GM13976 (cell line): Measurements from ENCODE around the gene PHLDB2.

Source experiments
- DNase-seq: peaks from one replicate; pipeline ENCODE4 v3.0.0; 2012; ENCODE audit warnings: low spot score
- in situ Hi-C: fragments of 300-500 bp; cut with MboI; formaldehyde crosslinking; loops from one replicate; pipeline ENCODE4 v1.12.0; 2022; ENCODE audit warnings: low sequenced_read_pairs, mixed read lengths, inconsistent platforms; ENCODE audit not compliant: unreplicated experiment
- TF ChIP-seq, protein P1 (sequence below): IDR thresholded peaks from 2 replicates; pipeline ENCODE4 v1.5.1; 2012; ENCODE audit warnings: borderline replicate concordance, mild to moderate bottlenecking; ENCODE audit not compliant: insufficient read depth; ENCODE audit errors: extremely low read depth, missing control alignments, control extremely low read depth

The PHLDB2 gene

DNA sequence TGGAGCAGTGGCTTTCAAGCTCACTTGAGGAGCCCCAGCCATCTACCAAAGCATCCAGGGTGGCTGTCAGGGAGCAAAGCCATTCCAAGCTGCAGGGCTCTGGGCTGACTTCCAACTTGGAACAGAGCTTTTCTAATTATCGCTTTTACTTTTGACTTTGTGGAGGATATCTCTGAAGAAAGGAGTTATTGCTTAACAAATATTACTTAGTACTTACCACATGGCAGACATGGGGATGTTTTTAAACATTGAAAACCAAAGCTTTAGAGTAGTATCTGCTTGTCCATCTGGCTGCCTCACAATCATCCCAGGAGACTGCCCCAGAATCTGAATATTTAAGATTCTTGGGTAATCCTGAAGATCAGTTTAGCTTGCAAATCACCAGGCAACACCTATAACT, 148.6 kb downstream of the PHLDB2 start:
- TF ChIP-seq, protein P1, sequence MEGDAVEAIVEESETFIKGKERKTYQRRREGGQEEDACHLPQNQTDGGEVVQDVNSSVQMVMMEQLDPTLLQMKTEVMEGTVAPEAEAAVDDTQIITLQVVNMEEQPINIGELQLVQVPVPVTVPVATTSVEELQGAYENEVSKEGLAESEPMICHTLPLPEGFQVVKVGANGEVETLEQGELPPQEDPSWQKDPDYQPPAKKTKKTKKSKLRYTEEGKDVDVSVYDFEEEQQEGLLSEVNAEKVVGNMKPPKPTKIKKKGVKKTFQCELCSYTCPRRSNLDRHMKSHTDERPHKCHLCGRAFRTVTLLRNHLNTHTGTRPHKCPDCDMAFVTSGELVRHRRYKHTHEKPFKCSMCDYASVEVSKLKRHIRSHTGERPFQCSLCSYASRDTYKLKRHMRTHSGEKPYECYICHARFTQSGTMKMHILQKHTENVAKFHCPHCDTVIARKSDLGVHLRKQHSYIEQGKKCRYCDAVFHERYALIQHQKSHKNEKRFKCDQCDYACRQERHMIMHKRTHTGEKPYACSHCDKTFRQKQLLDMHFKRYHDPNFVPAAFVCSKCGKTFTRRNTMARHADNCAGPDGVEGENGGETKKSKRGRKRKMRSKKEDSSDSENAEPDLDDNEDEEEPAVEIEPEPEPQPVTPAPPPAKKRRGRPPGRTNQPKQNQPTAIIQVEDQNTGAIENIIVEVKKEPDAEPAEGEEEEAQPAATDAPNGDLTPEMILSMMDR, result no peak
- in situ Hi-C loops, result no loop called here
- DNase-seq, result no peak

GRCh38 chr3:112009670-112010069, 150.6 kb downstream of the PHLDB2 start:
- TF ChIP-seq, protein P1, result no peak
- in situ Hi-C loops, result no loop called here
- no peak for DNase-seq

DNA sequence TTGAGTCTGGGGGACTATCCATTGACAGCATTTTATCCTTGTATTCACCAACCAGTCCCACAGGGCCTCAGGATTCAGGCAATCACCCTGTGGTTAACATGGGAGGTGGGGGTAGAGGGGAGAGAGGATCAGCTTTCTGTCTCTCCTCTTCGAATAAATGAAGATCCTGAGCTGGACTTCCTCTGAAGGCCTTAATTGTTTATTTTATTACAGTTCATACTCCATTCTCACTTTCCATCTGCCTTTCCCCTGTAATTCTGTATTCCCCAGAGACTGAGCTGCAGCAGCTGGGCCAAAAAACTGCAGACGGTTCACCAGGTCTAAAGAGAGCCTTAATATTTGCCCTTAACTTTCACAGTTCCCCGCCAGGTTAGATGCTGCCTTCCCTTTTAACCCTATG, 151.6 kb downstream of the PHLDB2 start:
- in situ Hi-C loops, result no loop called here
- TF ChIP-seq, protein P1, result no peak
- no peak for DNase-seq

DNA sequence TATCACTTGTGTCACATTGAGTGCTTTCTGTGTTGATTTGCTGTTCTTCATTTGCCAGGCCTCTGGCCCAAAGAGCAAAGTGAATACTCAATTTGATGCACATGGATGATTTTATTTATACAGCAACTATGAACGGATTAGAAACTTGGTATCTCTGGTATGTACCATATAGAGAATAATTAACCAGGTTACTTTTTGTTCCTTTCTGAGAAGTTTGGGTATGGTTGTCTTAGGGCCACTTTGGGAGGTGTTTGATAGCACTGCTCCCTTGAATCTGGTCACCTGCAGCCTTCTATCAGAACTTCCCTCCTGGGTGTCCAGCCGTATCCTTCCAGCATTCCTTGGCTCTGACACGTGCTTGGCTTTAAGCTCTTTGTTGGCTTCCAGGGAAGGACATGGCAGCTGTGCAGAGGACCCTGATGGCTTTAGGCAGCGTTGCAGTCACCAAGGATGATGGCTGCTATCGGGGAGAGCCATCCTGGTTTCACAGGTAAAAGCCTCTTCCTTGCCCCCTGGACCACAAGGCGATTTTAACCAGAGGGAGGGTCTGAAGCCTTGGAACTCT, 152.4 kb downstream of the PHLDB2 start:
- no peak for DNase-seq
- in situ Hi-C loops, result no loop called here
- TF ChIP-seq, protein P1, result no peak

DNA sequence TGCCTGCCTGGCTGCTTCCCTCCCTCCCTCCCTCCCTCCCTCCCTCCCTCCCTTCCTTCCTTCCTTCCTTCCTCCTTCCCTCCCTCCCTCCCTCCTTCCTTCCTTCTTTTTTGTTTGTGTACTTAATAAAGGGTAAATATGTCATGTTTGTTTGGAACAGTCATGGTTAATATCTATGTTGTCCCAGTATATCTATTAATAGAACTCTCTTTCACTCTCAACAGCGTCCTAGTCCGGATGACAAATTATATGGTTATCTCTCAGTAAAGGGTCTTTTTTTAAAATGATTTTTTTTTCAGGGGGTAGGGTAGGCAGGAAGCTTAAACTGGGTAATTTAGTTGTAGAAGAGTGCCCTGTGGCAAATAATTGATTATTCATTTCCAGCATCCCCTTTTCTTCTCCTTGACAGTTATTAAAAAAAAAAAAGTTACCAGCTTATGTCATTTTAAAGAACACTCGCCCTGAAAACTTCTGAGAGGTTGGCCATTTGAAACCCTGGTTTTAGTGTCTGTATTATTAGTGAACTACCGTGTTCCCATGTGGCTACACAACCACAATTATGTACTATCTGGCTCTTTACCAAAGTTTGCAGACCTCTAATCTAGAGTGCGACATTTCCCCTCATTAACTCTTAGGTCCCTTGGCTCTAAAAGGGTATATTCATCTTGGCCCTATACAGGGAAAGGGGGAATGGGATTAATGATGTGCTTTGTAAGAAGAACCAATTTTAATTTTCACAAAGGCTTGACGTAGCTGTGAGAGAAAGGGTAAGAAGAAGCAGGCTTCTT, 153.3 kb downstream of the PHLDB2 start:
- TF ChIP-seq, protein P1, result no peak
- in situ Hi-C loops, result no loop called here
- no peak for DNase-seq

- TF ChIP-seq, protein P1, result peak; percentile 63
- DNase-seq, result peak; percentile 60
- in situ Hi-C loops, result no loop called here
These were observed 154.2 kb downstream of the PHLDB2 start for GRCh38 chr3:112013058-112013783.
